CD4-positive, CD25-positive, alpha-beta regulatory T cell (primary cell): Measurements from ENCODE around the gene PTGES2. TPM values are rescaled to one million over a fixed set of nuclear protein-coding genes. Genes with fewer than 3 reads are reported as not detected.

Source experiments
- ATAC-seq, 2 donors: fragments of 150-1000 bp; cut with Tn5 transposase; one replicate each; pipeline ENCODE4 v1.10.0; 2021; ENCODE audit warnings: low read depth in 2 of 2, moderate number of reproducible peaks in 2 of 2, moderate library complexity in 1 of 2
- DNase-seq, 3 donors: peaks; one replicate each; pipeline versions ENCODE4 v3.0.0 to v3.0.0-alpha.2; 2012 to 2022; ENCODE audit warnings: mixed read lengths in 1 of 3
- H3K27ac ChIP-seq: one replicate; pipeline ENCODE4 v1.7.0; 2013; ENCODE audit warnings: mild to moderate bottlenecking, low read length; ENCODE audit not compliant: insufficient read depth, poor library complexity, severe bottlenecking
- H3K27me3 ChIP-seq: one replicate; pipeline ENCODE4 v1.7.0; 2013; ENCODE audit warnings: low read length; ENCODE audit not compliant: control insufficient read depth, insufficient read depth
- H3K36me3 ChIP-seq: one replicate; pipeline ENCODE4 v1.7.0; 2013; ENCODE audit warnings: mild to moderate bottlenecking, low read length, moderate library complexity; ENCODE audit not compliant: control insufficient read depth, insufficient read depth
- H3K4me1 ChIP-seq: 2 replicates; pipeline ENCODE4 v1.7.0; 2013; ENCODE audit warnings: mild to moderate bottlenecking, low read length; ENCODE audit not compliant: insufficient read depth, control insufficient read depth, poor library complexity, severe bottlenecking
- H3K4me3 ChIP-seq: one replicate; pipeline ENCODE4 v1.7.0; 2013; ENCODE audit warnings: low read depth, mild to moderate bottlenecking, low read length, moderate library complexity
- H3K9me3 ChIP-seq, 2 experiments: 1 replicate in 1 of 2; 2 replicates in 1 of 2; pipeline ENCODE4 v1.7.0; 2013; ENCODE audit warnings: low read length in 2 of 2, mild to moderate bottlenecking in 1 of 2, moderate library complexity in 1 of 2; ENCODE audit not compliant: control insufficient read depth in 2 of 2
- H3K27ac Mint-ChIP-seq, 3 donors: one replicate each; pipeline ENCODE4 v1.8.0; 2020 to 2022; ENCODE audit warnings: mild to moderate bottlenecking in 3 of 3, mixed read lengths in 3 of 3, moderate library complexity in 2 of 3
- H3K27me3 Mint-ChIP-seq: one replicate; pipeline ENCODE4 v1.8.0; 2022; ENCODE audit warnings: mild to moderate bottlenecking, mixed read lengths
- H3K36me3 Mint-ChIP-seq: one replicate; pipeline ENCODE4 v1.8.0; 2020; ENCODE audit warnings: mixed read lengths
- H3K4me1 Mint-ChIP-seq, 4 donors: one replicate each; pipeline ENCODE4 v1.8.0; 2020 to 2022; ENCODE audit warnings: mixed read lengths in 4 of 4, mild to moderate bottlenecking in 1 of 4
- H3K4me3 Mint-ChIP-seq, 4 donors: one replicate each; pipeline ENCODE4 v1.8.0; 2020 to 2022; ENCODE audit warnings: mild to moderate bottlenecking in 4 of 4, mixed read lengths in 4 of 4, moderate library complexity in 3 of 4
- H3K9me3 Mint-ChIP-seq, 7 donors: one replicate each; pipeline ENCODE4 v1.8.0; 2020 to 2022; ENCODE audit warnings: mixed read lengths in 7 of 7, mild to moderate bottlenecking in 3 of 7, moderate library complexity in 2 of 7
- polyA plus RNA-seq, 4 donors: library from polyadenylated mRNA; unstranded; fragments of 300-500 nt; fragmentation: Illumina TruSeq; gene quantifications; one replicate each; pipeline ENCODE4 v1.2.3, GENCODE V29; 2021
- total RNA-seq: library from RNA; stranded (reverse); gene quantifications from one replicate; pipeline ENCODE4 v1.2.3, GENCODE V29; 2022

The PTGES2 gene
- total and polyA plus RNA-seq, 5 donors from 2014 or later = 33.8 to 48.6 (median 38.0) TPM

DNA sequence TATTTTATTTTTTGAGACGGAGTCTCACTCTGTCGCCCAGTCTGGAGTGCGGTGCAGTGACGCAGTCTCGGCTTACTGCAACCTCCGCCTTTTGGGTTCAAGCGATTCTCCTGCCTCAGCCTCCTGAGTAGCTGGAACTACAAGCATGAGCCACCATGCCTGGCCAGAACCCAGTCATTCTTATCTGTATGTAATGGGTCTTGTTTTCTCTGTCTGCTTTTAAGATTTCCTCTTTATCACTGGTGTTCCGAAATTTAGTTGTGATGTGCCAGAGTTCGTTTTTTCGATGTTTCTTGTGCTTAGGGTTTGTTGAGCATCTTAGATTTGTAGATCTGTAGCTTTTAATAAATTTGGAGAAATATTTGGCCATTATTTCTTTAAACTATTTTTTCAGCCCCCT, 40.3 kb downstream of the PTGES2 start:
- Mint-ChIP-seq H3K27me3 (no peaks in the 10 kb centered on the region), H3K9me3 (no peaks in the 10 kb centered on the region), H3K4me1 (peaks cover 13 to 67% (median 34%) of the 10 kb centered on the region in 4 donors), H3K36me3 (peaks cover 14% of the 10 kb centered on the region), H3K27ac (peak overlapping the region in 2 of 3 donors; percentile 67 to 83), H3K4me3 (no peak overlapping the region)
- ATAC-seq = no peak
- Histone ChIP-seq H3K27ac (no peak overlapping the region), H3K36me3 (peaks cover 9% of the 10 kb centered on the region), H3K4me1 (peaks cover 30% of the 10 kb centered on the region), H3K4me3 (no peak overlapping the region), H3K27me3 (no peaks in the 10 kb centered on the region), H3K9me3 (no peaks in the 10 kb centered on the region)
- DNase-seq = no peak

DNA sequence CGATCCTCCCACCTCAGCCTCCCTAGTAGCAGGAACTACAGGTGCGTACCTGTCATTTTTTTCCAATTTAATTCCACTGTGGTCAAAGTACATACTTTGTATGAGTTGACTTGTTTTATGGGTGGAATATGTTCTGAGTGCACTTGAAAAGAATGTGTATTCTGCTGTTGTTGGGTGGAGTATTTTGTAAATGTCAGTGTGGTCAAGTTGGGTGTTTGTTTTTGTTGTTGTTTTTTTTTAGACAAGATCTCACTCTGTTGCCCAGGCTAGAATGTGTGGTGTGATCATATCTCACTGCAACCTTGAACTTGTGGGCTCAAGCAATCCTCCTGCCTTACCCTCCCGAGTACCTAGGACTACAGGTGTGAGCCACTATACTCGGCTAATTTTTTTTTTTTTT, 41.6 kb downstream of the PTGES2 start:
- Histone ChIP-seq H3K4me3 (no peak overlapping the region), H3K4me1 (peaks cover 19% of the 10 kb centered on the region), H3K36me3 (peaks cover 11% of the 10 kb centered on the region), H3K9me3 (no peaks in the 10 kb centered on the region), H3K27me3 (no peaks in the 10 kb centered on the region), H3K27ac (no peak overlapping the region)
- H3K27ac Mint-ChIP-seq = peak overlapping the region in 1 of 3 donors; percentile 52
- no peaks in the 10 kb centered on the region for H3K9me3 Mint-ChIP-seq
- H3K36me3 Mint-ChIP-seq = peaks cover 14% of the 10 kb centered on the region
- H3K27me3 Mint-ChIP-seq = no peaks in the 10 kb centered on the region
- no peak for DNase-seq
- peaks cover 18 to 68% (median 37%) of the 10 kb centered on the region in 4 donors for H3K4me1 Mint-ChIP-seq
- peak overlapping the region in 1 of 4 donors; percentile 19 for H3K4me3 Mint-ChIP-seq
- ATAC-seq = no peak

DNA sequence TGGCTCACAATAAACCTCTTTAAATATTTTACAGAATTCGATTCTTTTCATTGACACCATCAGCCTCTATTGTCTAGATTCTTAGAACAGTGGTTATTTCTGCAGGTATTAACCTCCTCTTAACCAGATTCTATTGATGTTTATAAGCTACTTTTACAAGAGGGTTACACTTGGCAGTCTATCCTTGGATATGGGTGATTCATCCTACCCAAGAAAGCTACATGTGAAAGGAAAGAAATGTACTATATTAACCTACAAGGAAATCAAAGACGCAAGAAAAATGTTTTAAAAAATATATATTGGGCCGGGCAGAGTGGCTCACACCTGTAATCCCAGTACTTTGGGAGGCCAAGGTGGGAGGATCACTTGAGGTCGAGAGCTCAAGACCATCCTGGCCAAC, 42.8 kb downstream of the PTGES2 start:
- no peaks in the 10 kb centered on the region for H3K27me3 ChIP-seq
- H3K4me1 ChIP-seq = peaks cover 17% of the 10 kb centered on the region
- Mint-ChIP-seq H3K27ac (peak overlapping the region in 1 of 3 donors; percentile 8), H3K36me3 (peaks cover 14% of the 10 kb centered on the region), H3K27me3 (no peaks in the 10 kb centered on the region), H3K4me3 (no peak overlapping the region), H3K4me1 (peaks cover 21 to 64% (median 41%) of the 10 kb centered on the region in 4 donors), H3K9me3 (no peaks in the 10 kb centered on the region)
- H3K9me3 ChIP-seq = no peaks in the 10 kb centered on the region
- H3K36me3 ChIP-seq = peaks cover 10% of the 10 kb centered on the region
- no peak overlapping the region for H3K4me3 ChIP-seq
- DNase-seq (no peak), ATAC-seq (no peak)
- no peak overlapping the region for H3K27ac ChIP-seq

DNA sequence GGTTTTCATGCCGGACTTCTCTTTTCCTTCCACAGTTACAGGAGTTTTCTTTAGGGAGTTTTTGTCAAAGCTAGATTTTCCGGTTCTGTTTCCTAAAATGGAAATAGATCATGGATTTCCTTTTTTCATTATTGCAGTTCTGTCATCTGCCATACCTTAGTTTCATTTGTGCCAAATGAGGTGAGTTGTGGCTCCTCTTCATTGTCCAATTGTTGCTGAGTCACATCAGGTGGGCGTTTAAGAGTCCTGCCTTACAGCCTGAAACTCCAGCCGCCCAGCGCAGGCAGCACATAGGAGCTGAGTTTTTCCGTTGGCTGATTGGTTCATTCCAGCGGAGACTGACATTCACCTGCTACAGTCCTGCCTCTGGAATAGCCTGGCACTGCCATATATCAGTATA, 45.4 kb downstream of the PTGES2 start:
- peaks cover 22 to 60% (median 45%) of the 10 kb centered on the region in 4 donors for H3K4me1 Mint-ChIP-seq
- no peak overlapping the region for H3K4me3 ChIP-seq
- no peak overlapping the region for H3K4me3 Mint-ChIP-seq
- ATAC-seq (no peak), DNase-seq (no peak)
- no peaks in the 10 kb centered on the region for H3K9me3 ChIP-seq
- no peaks in the 10 kb centered on the region for H3K9me3 Mint-ChIP-seq
- no peaks in the 10 kb centered on the region for H3K27me3 Mint-ChIP-seq
- H3K36me3 Mint-ChIP-seq = peaks cover 22% of the 10 kb centered on the region
- H3K36me3 ChIP-seq = peaks cover 10% of the 10 kb centered on the region
- peak overlapping the region in 2 of 3 donors; percentile 38 to 84 for H3K27ac Mint-ChIP-seq
- no peak overlapping the region for H3K27ac ChIP-seq
- no peaks in the 10 kb centered on the region for H3K27me3 ChIP-seq
- H3K4me1 ChIP-seq = peaks cover 19% of the 10 kb centered on the region

DNA sequence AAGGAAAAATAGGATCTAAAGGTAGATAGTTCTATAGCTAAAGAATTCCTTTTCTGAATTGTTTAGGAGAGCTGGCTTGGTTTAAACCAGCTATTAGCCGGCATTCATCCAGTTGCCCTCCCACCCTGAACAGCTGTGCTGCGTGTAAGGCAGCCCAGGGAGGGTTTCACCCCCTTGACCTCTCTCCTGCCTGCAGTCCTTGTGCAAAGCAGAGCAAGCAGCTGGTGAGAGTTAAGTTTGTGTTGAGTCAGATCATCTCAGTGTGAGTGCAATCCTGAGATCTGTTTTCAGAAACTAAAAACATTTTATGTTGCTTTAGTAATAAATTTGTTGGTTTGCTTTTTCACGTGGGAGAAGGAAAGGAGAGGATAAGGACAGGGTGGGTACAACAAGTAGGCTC, 46.5 kb downstream of the PTGES2 start:
- no peak overlapping the region for H3K4me3 ChIP-seq
- DNase-seq = no peak
- Mint-ChIP-seq H3K9me3 (no peaks in the 10 kb centered on the region), H3K36me3 (peaks cover 22% of the 10 kb centered on the region), H3K4me3 (peak overlapping the region in 1 of 4 donors; percentile 58), H3K4me1 (peaks cover 22 to 68% (median 45%) of the 10 kb centered on the region in 4 donors), H3K27ac (peak overlapping the region; percentile 0 to 84 (median 65)), H3K27me3 (no peaks in the 10 kb centered on the region)
- no peaks in the 10 kb centered on the region for H3K27me3 ChIP-seq
- H3K27ac ChIP-seq = no peak overlapping the region
- no peaks in the 10 kb centered on the region for H3K9me3 ChIP-seq
- peaks cover 9% of the 10 kb centered on the region for H3K36me3 ChIP-seq
- peaks cover 19% of the 10 kb centered on the region for H3K4me1 ChIP-seq
- no peak for ATAC-seq

DNA sequence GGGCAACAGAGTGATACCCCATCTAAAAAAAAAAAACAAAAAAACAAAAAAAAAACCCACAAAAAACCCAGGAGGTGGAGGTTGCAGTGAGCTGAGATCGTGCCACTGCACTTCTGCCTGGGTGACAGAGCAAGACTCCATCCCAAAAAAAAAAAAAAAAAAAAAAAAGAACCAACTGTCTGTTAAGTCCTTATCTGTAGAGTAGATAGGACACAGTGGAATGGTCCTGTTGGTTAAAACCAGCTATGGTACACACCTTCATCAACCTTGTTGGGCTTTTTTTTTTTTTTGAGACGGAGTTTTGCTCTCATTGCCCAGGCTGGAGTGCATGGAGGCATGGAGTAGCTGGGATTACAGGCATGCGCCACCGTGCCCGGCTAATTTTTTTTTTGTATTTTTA, 47.3 kb downstream of the PTGES2 start:
- no peaks in the 10 kb centered on the region for H3K27me3 ChIP-seq
- H3K4me1 Mint-ChIP-seq = peaks cover 22 to 63% (median 39%) of the 10 kb centered on the region in 4 donors
- no peak for DNase-seq
- H3K9me3 Mint-ChIP-seq = no peaks in the 10 kb centered on the region
- no peak overlapping the region for H3K4me3 ChIP-seq
- H3K4me3 Mint-ChIP-seq = no peak overlapping the region
- peaks cover 6% of the 10 kb centered on the region for H3K36me3 ChIP-seq
- peak overlapping the region in 1 of 3 donors; percentile 38 for H3K27ac Mint-ChIP-seq
- H3K27ac ChIP-seq = no peak overlapping the region
- H3K27me3 Mint-ChIP-seq = no peaks in the 10 kb centered on the region
- ATAC-seq = no peak
- H3K9me3 ChIP-seq = no peaks in the 10 kb centered on the region
- H3K4me1 ChIP-seq = peaks cover 19% of the 10 kb centered on the region
- peaks cover 17% of the 10 kb centered on the region for H3K36me3 Mint-ChIP-seq

DNA sequence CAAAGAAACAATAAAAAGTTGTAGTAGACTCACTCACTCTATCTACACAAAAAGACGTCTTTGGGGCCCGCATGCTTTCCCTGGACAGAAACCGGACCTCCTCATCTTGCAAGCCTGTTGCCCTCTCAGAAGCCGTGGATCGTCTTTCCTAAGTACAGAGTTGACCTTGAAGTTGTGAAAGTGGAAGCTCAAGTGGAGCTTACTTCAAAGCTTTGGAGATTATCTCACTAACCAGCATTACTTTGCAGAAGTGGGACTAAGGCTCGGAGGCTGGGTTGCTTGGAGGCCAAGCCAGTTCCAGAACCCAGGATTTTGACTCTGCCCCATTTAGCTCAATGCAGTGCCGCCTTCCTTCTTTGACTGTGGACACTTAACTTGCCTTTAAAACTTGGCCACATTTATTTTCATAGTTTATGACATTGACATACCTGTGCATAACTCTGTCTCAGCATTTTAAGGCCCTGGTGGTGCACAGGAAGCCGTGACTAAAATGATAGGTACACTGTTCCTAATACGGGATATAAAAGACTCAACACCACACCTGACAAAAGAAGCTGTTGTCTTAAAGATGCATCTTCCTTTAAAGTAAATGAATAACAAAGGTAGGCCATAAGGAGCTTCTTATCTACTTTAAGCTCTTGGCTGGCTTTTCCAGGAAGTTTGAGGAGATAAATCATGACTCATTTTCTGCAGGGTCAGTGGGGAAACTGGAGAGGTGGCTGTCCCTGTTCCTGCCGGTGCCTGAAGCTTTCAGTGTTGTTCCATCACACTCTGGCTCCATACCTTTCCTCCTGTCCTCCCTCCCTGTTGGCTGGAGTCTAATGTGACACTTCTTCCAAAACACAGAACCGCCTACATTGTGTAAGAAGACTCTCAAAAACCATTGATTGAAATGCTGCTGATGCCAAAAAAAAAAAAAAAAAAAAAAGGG, 48.8 kb downstream of the PTGES2 start:
- peaks cover 19 to 67% (median 38%) of the 10 kb centered on the region in 4 donors for H3K4me1 Mint-ChIP-seq
- H3K4me3 Mint-ChIP-seq = peak overlapping the region in 3 of 4 donors; percentile 2 to 74 (median 45)
- H3K4me3 ChIP-seq = peak overlapping the region; percentile 21
- peaks cover 6% of the 10 kb centered on the region for H3K36me3 ChIP-seq
- H3K9me3 ChIP-seq = no peaks in the 10 kb centered on the region
- H3K4me1 ChIP-seq = peaks cover 23% of the 10 kb centered on the region
- no peaks in the 10 kb centered on the region for H3K27me3 ChIP-seq
- H3K27ac ChIP-seq = peak overlapping the region; percentile 47
- DNase-seq (no peak), ATAC-seq (peak in 1 of 2 donors; percentile 37)
- H3K27me3 Mint-ChIP-seq = no peaks in the 10 kb centered on the region
- no peaks in the 10 kb centered on the region for H3K9me3 Mint-ChIP-seq
- H3K36me3 Mint-ChIP-seq = peaks cover 14% of the 10 kb centered on the region
- peak overlapping the region; percentile 83 to 94 (median 86) for H3K27ac Mint-ChIP-seq
